Panc1 (cell line): ENCODE measurements around the gene DAB1. TPM values are rescaled to one million over a fixed set of nuclear protein-coding genes. Genes with fewer than 3 reads are reported as not detected.

ENCODE experiments used
- ATAC-seq: fragments of 200-7000 bp; cut with Tn5 transposase; 2 replicates; pipeline ENCODE4 v1.9.1; 2020; ENCODE audit warnings: mild to moderate bottlenecking, moderate library complexity
- BruUV-seq: library from RNA; stranded (reverse); fragments of 400-500 nt; replicated peaks from 2 replicates; lab custom pipeline; 2021; lab: Mats Ljungman, UMichigan
- CTCF ChIA-PET: fragments of 300-600 bp; sonication (Branson Sonifier 250); formaldehyde crosslinking; loops from one replicate; lab custom pipeline; 2022; ENCODE audit warnings: antibody characterized with exemption; lab: Charles Lee
- POLR2A ChIA-PET: fragments of 300-600 bp; sonication (Branson Sonifier 250); formaldehyde crosslinking; loops from one replicate; lab custom pipeline; 2022; ENCODE audit warnings: antibody characterized with exemption; lab: Charles Lee
- DNase-seq: peaks from one replicate; pipeline ENCODE4 v3.0.0-alpha.2; 2010; ENCODE audit warnings: low read depth, low spot score
- H3K27ac ChIP-seq: 2 replicates; pipeline ENCODE4 v1.5.1; 2011; ENCODE audit warnings: mild to moderate bottlenecking, low read length, inconsistent platforms
- H3K27me3 ChIP-seq: fragments of 200-500 bp; sonication (Bioruptor generic); 2 replicates; pipeline ENCODE4 v1.6.0; 2014; ENCODE audit warnings: low read length, inconsistent platforms; ENCODE audit not compliant: control insufficient read depth, insufficient read depth
- H3K36me3 ChIP-seq: fragments of 200-500 bp; sonication (Bioruptor generic); 2 replicates; pipeline ENCODE4 v1.5.1; 2014; ENCODE audit warnings: inconsistent platforms, mild to moderate bottlenecking, low read length, moderate library complexity; ENCODE audit not compliant: control insufficient read depth, insufficient read depth
- H3K4me1 ChIP-seq: 2 replicates; pipeline ENCODE4 v1.5.1; 2011; ENCODE audit warnings: inconsistent platforms, mild to moderate bottlenecking, low read length, moderate library complexity; ENCODE audit not compliant: control insufficient read depth, insufficient read depth
- H3K4me3 ChIP-seq, 2 experiments: 2 replicates each; pipeline ENCODE4 v1.5.1; 2011 to 2012; ENCODE audit warnings: low read depth in 2 of 2, low read length in 2 of 2, mild to moderate bottlenecking in 2 of 2, inconsistent platforms in 1 of 2, moderate library complexity in 1 of 2
- H3K9me3 ChIP-seq: fragments of 200-500 bp; sonication (Bioruptor generic); 2 replicates; pipeline ENCODE4 v1.5.1; 2014; ENCODE audit warnings: low read depth, mild to moderate bottlenecking, inconsistent platforms, low read length, moderate library complexity; ENCODE audit not compliant: control insufficient read depth, insufficient read depth
- POLR2AphosphoS5 ChIP-seq: IDR thresholded peaks from 2 replicates; pipeline ENCODE4 v1.6.1; 2012; ENCODE audit warnings: mild to moderate bottlenecking, low read depth, low read length, moderate library complexity
- in situ Hi-C: cut with HindIII; loops from 2 replicates; pipeline ENCODE4 v1.10.0; 2016; ENCODE audit warnings: low sequenced_read_pairs, low pct_unique_long_range_greater_than_20kb
- intact Hi-C: fragments of 100-400 bp; cut with micrococcal nuclease; formaldehyde crosslinking; loops from one replicate; pipeline ENCODE4 v1.10.0; 2022; ENCODE audit not compliant: unreplicated experiment
- total RNA-seq: library from RNA; stranded (reverse); gene quantifications from one replicate; pipeline ENCODE4 v1.2.1, GENCODE V29; 2021; ENCODE audit not compliant: unreplicated experiment

The DAB1 gene
- total RNA-seq, 1 experiment from 2014 or later = 0.05 TPM

GRCh38 chr1:56948403-56949023, 475.3 kb downstream of the DAB1 start:
- H3K4me1 ChIP-seq = no peaks in the 10 kb centered on the region
- no peak overlapping the region for H3K27ac ChIP-seq
- ChIA-PET CTCF (no interaction called here), POLR2A (no interaction called here)
- no TSS peak for BruUV-seq
- H3K9me3 ChIP-seq = no peaks in the 10 kb centered on the region
- in situ Hi-C loops = no loop called here
- no peak overlapping the region for H3K4me3 ChIP-seq
- ATAC-seq = no peak
- no peak for DNase-seq
- no peaks in the 10 kb centered on the region for H3K27me3 ChIP-seq
- intact Hi-C loops = no loop called here
- H3K36me3 ChIP-seq = no peaks in the 10 kb centered on the region
- TF ChIP-seq POLR2AphosphoS5 = no peak
